Measurements from ENCODE around the gene FRYL. TPM values are rescaled to one million over a fixed set of nuclear protein-coding genes. Genes with fewer than 3 reads are reported as not detected.
"Not testable (repeated sequence)": the region's sequence is repeated elsewhere in the genome, so short reads cannot be mapped to it uniquely, and the experiment has no call there.

FRYL gene
- total RNA-seq, 1 experiment from 2014 or later = 53.9 TPM

- H3K27me3 ChIP-seq (ENCODE audit: insufficient read depth, low read depth) = no peaks in the 10 kb centered on the region
- no peak overlapping the region for H3K4me2 ChIP-seq
- no peak overlapping the region for H2AFZ ChIP-seq
- ChIA-PET CTCF (no interaction called here), POLR2A (ENCODE audit: unreplicated experiment) (no interaction called here)
- H3K9me2 ChIP-seq (ENCODE audit: insufficient read depth) = no peaks in the 10 kb centered on the region
- no peak overlapping the region for H3K27ac ChIP-seq
- peaks cover 9% of the 10 kb centered on the region; the same call in 1 of the 2 replicates for H3K79me2 ChIP-seq (ENCODE audit: low read depth)
- no peaks in the 10 kb centered on the region for H3K36me3 ChIP-seq (ENCODE audit: low read depth)
- no peaks in the 10 kb centered on the region for H3K9me3 ChIP-seq (ENCODE audit: insufficient read depth, low read depth)
- intact Hi-C loops (cut with micrococcal nuclease; ENCODE audit: unreplicated experiment) = no loop called here
- no peaks in the 10 kb centered on the region for H4K20me1 ChIP-seq (ENCODE audit: insufficient read depth)
- TF ChIP-seq EZH2 (IDR thresholded peaks at IDR 0.05; ENCODE audit: low read depth) = no peak
- TF ChIP-seq CTCF (conservative IDR thresholded peaks at IDR 0.05) = no peak
- no TSS peak for BruUV-seq (replicated peaks)
- no peak overlapping the region for H3K4me3 ChIP-seq
- peaks cover 7% of the 10 kb centered on the region; the same call in 1 of the 2 replicates for H3F3A ChIP-seq (ENCODE audit: insufficient read depth, low read depth)
- H3K4me1 ChIP-seq (replicated peaks; ENCODE audit: insufficient read depth) = no peaks in the 10 kb centered on the region; the same call in 1 of the 2 replicates
- DNase-seq = no peak
Observed at GRCh38 chr4:48686369-48686768, 93.7 kb downstream of the FRYL start.

DNA sequence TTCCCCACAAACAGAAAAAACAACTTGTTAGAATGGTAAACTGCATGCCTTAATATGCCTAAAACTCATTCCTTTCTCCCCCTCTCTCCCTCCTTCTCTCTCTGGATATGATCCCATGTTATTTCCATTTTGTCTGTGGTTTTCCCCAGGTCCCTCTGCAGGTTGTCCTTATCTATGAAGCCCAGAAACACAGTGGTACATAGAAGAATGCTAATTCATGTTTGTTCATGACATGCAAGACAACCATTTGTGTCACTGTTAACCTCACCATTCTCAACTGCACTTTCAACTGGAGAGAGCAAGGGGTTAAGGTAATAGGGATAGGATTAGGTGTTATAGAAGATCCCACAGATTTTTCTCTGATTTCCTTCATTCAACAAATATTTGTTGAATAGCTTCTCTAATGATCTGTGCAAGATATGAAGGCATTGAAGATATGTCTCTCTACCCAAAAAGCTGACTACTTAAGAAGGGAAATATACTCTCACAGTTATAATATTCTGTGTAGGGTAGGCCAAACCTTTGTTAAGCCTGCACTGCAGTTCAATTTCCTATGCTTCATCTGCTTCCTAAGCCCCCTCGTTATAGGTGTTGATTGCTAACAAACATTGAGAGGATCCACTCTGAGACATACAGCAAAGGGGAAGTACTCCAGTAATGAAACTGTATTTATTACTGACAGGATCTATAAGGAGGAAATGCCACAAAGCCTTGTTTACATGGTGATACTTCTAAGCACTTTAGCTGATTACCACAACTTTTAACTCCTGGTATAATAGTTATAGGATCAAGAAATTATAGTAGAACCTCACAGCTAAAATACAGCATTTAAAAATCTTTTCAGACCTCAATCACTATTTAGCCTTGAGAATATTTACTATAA, 96.1 kb downstream of the FRYL start:
- no peak for TF ChIP-seq CTCF (conservative IDR thresholded peaks at IDR 0.05)
- TF ChIP-seq EZH2 (IDR thresholded peaks at IDR 0.05; ENCODE audit: low read depth) = no peak

GRCh38 chr4:48682870-48683269, 97.2 kb downstream of the FRYL start:
- CTCF ChIA-PET; BruUV-seq (replicated peaks); H3K27me3 ChIP-seq (ENCODE audit: insufficient read depth, low read depth): not testable (repeated sequence)

More for the DNA sequence above, 96.1 kb downstream of the FRYL start:
- no peaks in the 10 kb centered on the region for H3K9me3 ChIP-seq (ENCODE audit: insufficient read depth, low read depth)
- H3K27me3 ChIP-seq (ENCODE audit: insufficient read depth, low read depth) = no peaks in the 10 kb centered on the region
- no peak overlapping the region for H3K4me2 ChIP-seq
- H3K36me3 ChIP-seq (ENCODE audit: low read depth) = no peaks in the 10 kb centered on the region
- BruUV-seq (replicated peaks) = no TSS peak
- no peak overlapping the region for H2AFZ ChIP-seq
- H3F3A ChIP-seq (ENCODE audit: insufficient read depth, low read depth) = peaks cover 3% of the 10 kb centered on the region; the same call in 1 of the 2 replicates
- DNase-seq = no peak
- intact Hi-C loops (cut with micrococcal nuclease; ENCODE audit: unreplicated experiment) = loop anchor here (5.0 kb wide), 1 partner anchor 93 kb away; no protein-coding TSS in a partner anchor
- H3K27ac ChIP-seq = no peak overlapping the region
- no peaks in the 10 kb centered on the region; the same call in 1 of the 2 replicates for H3K4me1 ChIP-seq (replicated peaks; ENCODE audit: insufficient read depth)
- POLR2A ChIA-PET (ENCODE audit: unreplicated experiment) = no interaction called here
- no peaks in the 10 kb centered on the region for H4K20me1 ChIP-seq (ENCODE audit: insufficient read depth)
- no peaks in the 10 kb centered on the region for H3K9me2 ChIP-seq (ENCODE audit: insufficient read depth)
- H3K4me3 ChIP-seq = no peak overlapping the region
- CTCF ChIA-PET = no interaction called here
- H3K79me2 ChIP-seq (ENCODE audit: low read depth) = peaks cover 5% of the 10 kb centered on the region; the same call in 1 of the 2 replicates

More at GRCh38 chr4:48682870-48683269, 97.2 kb downstream of the FRYL start:
- H4K20me1 ChIP-seq (ENCODE audit: insufficient read depth); H3F3A ChIP-seq (ENCODE audit: insufficient read depth, low read depth); H3K4me3 ChIP-seq; H3K36me3 ChIP-seq (ENCODE audit: low read depth); DNase-seq; H3K27ac ChIP-seq; H3K4me2 ChIP-seq; H3K79me2 ChIP-seq (ENCODE audit: low read depth); POLR2A ChIA-PET (ENCODE audit: unreplicated experiment); H3K9me2 ChIP-seq (ENCODE audit: insufficient read depth); H3K9me3 ChIP-seq (ENCODE audit: insufficient read depth, low read depth); H3K4me1 ChIP-seq (replicated peaks; ENCODE audit: insufficient read depth); H2AFZ ChIP-seq: not testable (repeated sequence)
- intact Hi-C loops (cut with micrococcal nuclease; ENCODE audit: unreplicated experiment) = loop anchor here (1.0 to 5.0 kb wide), 2 partner anchors 94 to 105 kb away; no protein-coding TSS in a partner anchor

All from PC-9 (cell line).